ENCODE results near the gene TMEM272.

- no peak for TF ChIP-seq POLR2A (IDR thresholded peaks at IDR 0.05; ENCODE audit: low read depth, low read length)
- no peak for TF ChIP-seq CTCF (IDR thresholded peaks at IDR 0.05; ENCODE audit: extremely low read depth in 1 of 2, insufficient read depth in 1 of 2, low read depth in 1 of 2, low read length in 2 of 2)
- no peak for TF ChIP-seq EZH2 (IDR thresholded peaks at IDR 0.05; ENCODE audit: borderline replicate concordance, low read depth, low read length, severe bottlenecking)
Observed at GRCh38 chr13:51811920-51812451, 33.0 kb downstream of the TMEM272 start.

Measured in endothelial cell of umbilical vein (primary cell).